Measurements from ENCODE around the gene MYEF2. TPM values are rescaled to one million over a fixed set of nuclear protein-coding genes. Genes with fewer than 3 reads are reported as not detected.

The MYEF2 gene
- total and polyA plus RNA-seq, 2 of the 8 experiments (the other 6 are each of a cell fraction or from before 2014, with no cell fraction given), result 18.9 to 79.2 TPM

GRCh38 chr15:48182749-48183148 is 4.7 kb upstream of the MYEF2 start:
- H2BK12ac ChIP-seq (ENCODE audit: low read depth, low read length), result no peak overlapping the region
- no peak overlapping the region for H4K91ac ChIP-seq (replicated peaks; ENCODE audit: insufficient read length, low read length)
- H2BK5ac ChIP-seq (ENCODE audit: low read depth, low read length), result no peak overlapping the region
- H3K27me3 ChIP-seq (replicated peaks in 1 of 4; ENCODE audit: control insufficient read depth in 3 of 4, extremely low read depth in 1 of 4, insufficient read depth in 3 of 4, low read length in 3 of 4), result no peaks in the 10 kb centered on the region
- no peak overlapping the region for H4K5ac ChIP-seq (ENCODE audit: insufficient read length, low read depth, low read length)
- H4K20me1 ChIP-seq (replicated peaks in 1 of 2; ENCODE audit: control insufficient read depth in 1 of 2, insufficient read depth in 2 of 2, low read length in 2 of 2), result no peaks in the 10 kb centered on the region
- no peak overlapping the region for H3K4me3 ChIP-seq (ENCODE audit: extremely low read depth in 1 of 4, insufficient read depth in 2 of 4, low read depth in 3 of 4, low read length in 4 of 4)
- no peak overlapping the region for H2BK20ac ChIP-seq (ENCODE audit: low read length)
- H3K4me2 ChIP-seq (ENCODE audit: insufficient read depth in 1 of 2, low read depth in 2 of 2, low read length in 2 of 2), result no peak overlapping the region
- no peak overlapping the region for H2AK5ac ChIP-seq (ENCODE audit: low read depth, low read length)
- H3K9me3 ChIP-seq (ENCODE audit: insufficient read depth in 2 of 2, low read depth in 1 of 2, low read length in 1 of 2), result no peaks in the 10 kb centered on the region
- H3K4ac ChIP-seq (replicated peaks; ENCODE audit: insufficient read length, low read depth, low read length), result no peak overlapping the region
- peaks cover 0 to 8% (median 0%) of the 10 kb centered on the region in 4 experiments; a peak in 1 of 7 replicates for H3K4me1 ChIP-seq (replicated peaks in 1 of 4; ENCODE audit: control insufficient read depth in 3 of 4, insufficient read depth in 4 of 4, low read length in 3 of 4)
- no peak overlapping the region for H3K56ac ChIP-seq (replicated peaks; ENCODE audit: insufficient read length, low read depth, low read length)
- no peak for DNase-seq (ENCODE audit: low read depth in 1 of 2, low spot score in 2 of 2)
- no peaks in the 10 kb centered on the region for H3K36me3 ChIP-seq (ENCODE audit: control insufficient read depth in 2 of 4, insufficient read depth in 4 of 4, low read length in 3 of 4)
- no peak overlapping the region for H2BK15ac ChIP-seq (ENCODE audit: low read length)
- CTCF ChIA-PET (ENCODE audit: partially characterized antibody), result interaction anchor here (1.1 kb wide), 1 partner anchor 101 kb away, joined by 3 read pairs; no protein-coding TSS in a partner anchor
- WGBS, 2 experiments (ENCODE audit: extremely low coverage in 1 of 2, insufficient coverage in 1 of 2, insufficient read length in 1 of 2, insufficient replicate concordance in 2 of 2, low coverage in 1 of 2, low lambda C conversion rate in 2 of 2, missing lambda C conversion rate in 1 of 2), result 84% methylated on average over 2 of the region's 2 CpGs; no CpG with 5 or more reads in 1 of the 2 experiments
- no peak for FAIRE-seq
- H3K27ac ChIP-seq (ENCODE audit: low read depth, low read length), result no peak overlapping the region
- no peak overlapping the region for H3K23ac ChIP-seq (ENCODE audit: insufficient read length)
- H3K18ac ChIP-seq (ENCODE audit: extremely low read depth, low read length), result no peak overlapping the region
- POLR2A ChIA-PET (ENCODE audit: partially characterized antibody), result no interaction called here
- H3K79me2 ChIP-seq (ENCODE audit: control insufficient read depth in 1 of 2, insufficient read depth in 2 of 2, low read length in 2 of 2), result no peaks in the 10 kb centered on the region
- no peak overlapping the region for H2AFZ ChIP-seq (ENCODE audit: low read length)
- no peaks in the 10 kb centered on the region for H3K23me2 ChIP-seq (ENCODE audit: low read depth, low read length)
- no peak overlapping the region for H3K14ac ChIP-seq (ENCODE audit: insufficient read length)
- H3K9ac ChIP-seq (replicated peaks in 1 of 4; ENCODE audit: extremely low read depth in 1 of 4, low read depth in 3 of 4, low read length in 3 of 4), result no peak overlapping the region
- no peaks in the 10 kb centered on the region for H3K79me1 ChIP-seq (ENCODE audit: low read depth, low read length)
- TF ChIP-seq SP4 (IDR thresholded peaks at IDR 0.05; ENCODE audit: low read length), result no peak
- TF ChIP-seq ASH2L (IDR thresholded peaks at IDR 0.05; ENCODE audit: low read length), result no peak
- TF ChIP-seq TEAD4 (IDR thresholded peaks at IDR 0.05; ENCODE audit: low read depth, low read length), result no peak
- no peak for TF ChIP-seq GTF2F1 (IDR thresholded peaks at IDR 0.05; ENCODE audit: borderline replicate concordance, low read depth, low read length)
- TF ChIP-seq MAFK (IDR thresholded peaks at IDR 0.05; ENCODE audit: low read depth, low read length), result peak; percentile 30; the same call in 1 of the 2 replicates
- no peak overlapping the region for H4K8ac ChIP-seq (ENCODE audit: extremely low read depth, insufficient read depth, low read length)
- no peak overlapping the region for H2BK120ac ChIP-seq (replicated peaks; ENCODE audit: low read depth, low read length)
